Tibial artery (tissue), 4 donors: ENCODE measurements around the gene HDGFL1.

Source experiments
- DNase-seq, 2 donors: peaks; one replicate each; pipeline ENCODE4 v3.0.0-alpha.2; 2019
- H3K27ac ChIP-seq, 2 donors: fragments of 200-600 bp; sonication (generic) in 1 of 2; 1 replicate in 1 of 2; 2 replicates in 1 of 2; pipeline ENCODE4 v1.5.1; 2018 to 2019; ENCODE audit warnings: mild to moderate bottlenecking in 1 of 2
- H3K27me3 ChIP-seq, 2 donors: fragments of 200-600 bp; sonication (generic) in 1 of 2; one replicate each; pipeline versions ENCODE4 v1.5.1 to v1.6.0; 2016 to 2019
- H3K36me3 ChIP-seq, 3 donors: fragments of 200-600 bp; sonication (generic) in 2 of 3; one replicate each; pipeline ENCODE4 v1.5.1; 2016 to 2019; ENCODE audit warnings: mild to moderate bottlenecking in 2 of 3
- H3K4me1 ChIP-seq, 4 donors: fragments of 200-600 bp; sonication (generic) in 2 of 4; 1 replicate in 3 of 4; 2 replicates in 1 of 4; pipeline ENCODE4 v1.5.1; 2016 to 2019
- H3K4me3 ChIP-seq, 2 donors: fragments of 200-600 bp; sonication (generic) in 1 of 2; 1 replicate in 1 of 2; 2 replicates in 1 of 2; pipeline ENCODE4 v1.5.1; 2018 to 2019; ENCODE audit warnings: mild to moderate bottlenecking in 2 of 2
- H3K9me3 ChIP-seq, 3 donors: fragments of 200-600 bp; sonication (generic) in 1 of 3; one replicate each; pipeline ENCODE4 v1.5.1; 2016 to 2019
- intact Hi-C: fragments of 100-400 bp; cut with DNase I; formaldehyde crosslinking; loops from one replicate; pipeline ENCODE4 v1.15.0; 2023; ENCODE audit warnings: low total_unique reads
- TF ChIP-seq, protein P1 (sequence below), 2 experiments: fragments of 200-600 bp in 1 of 2; fragments of 450-650 bp in 1 of 2; IDR thresholded peaks; one replicate each; pipeline ENCODE4 v1.5.1; 2017 to 2019; ENCODE audit warnings: antibody characterized with exemption in 2 of 2, mild to moderate bottlenecking in 1 of 2, moderate library complexity in 1 of 2

Gene HDGFL1

DNA sequence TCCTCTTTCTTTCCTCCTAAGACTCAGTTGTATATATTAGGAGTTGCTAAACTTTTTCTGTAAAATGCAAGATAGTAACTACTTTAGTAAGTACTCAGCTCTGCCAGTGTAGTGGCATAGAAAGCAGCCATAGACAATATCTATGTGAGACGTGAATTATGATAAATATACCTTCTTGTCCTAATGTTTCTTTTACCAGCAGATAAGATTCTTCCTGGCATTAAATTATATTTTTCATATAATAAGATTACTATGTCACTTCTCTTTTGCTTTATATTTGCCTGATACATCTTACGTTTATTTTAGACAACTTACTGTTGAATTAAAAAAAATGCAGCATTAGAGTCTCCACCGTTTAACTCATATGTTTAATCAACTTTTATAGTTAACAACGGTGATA lies 51.7 kb downstream of the HDGFL1 start:
- Histone ChIP-seq H3K27me3 (no peaks in the 10 kb centered on the region), H3K4me3 (no peak overlapping the region), H3K9me3 (peaks cover 0 to 6% (median 5%) of the 10 kb centered on the region in 3 donors), H3K27ac (no peak overlapping the region), H3K4me1 (peaks cover 0 to 6% (median 2%) of the 10 kb centered on the region in 4 donors), H3K36me3 (no peaks in the 10 kb centered on the region)
- intact Hi-C loops = no loop called here
- DNase-seq = no peak
- TF ChIP-seq, protein P1, sequence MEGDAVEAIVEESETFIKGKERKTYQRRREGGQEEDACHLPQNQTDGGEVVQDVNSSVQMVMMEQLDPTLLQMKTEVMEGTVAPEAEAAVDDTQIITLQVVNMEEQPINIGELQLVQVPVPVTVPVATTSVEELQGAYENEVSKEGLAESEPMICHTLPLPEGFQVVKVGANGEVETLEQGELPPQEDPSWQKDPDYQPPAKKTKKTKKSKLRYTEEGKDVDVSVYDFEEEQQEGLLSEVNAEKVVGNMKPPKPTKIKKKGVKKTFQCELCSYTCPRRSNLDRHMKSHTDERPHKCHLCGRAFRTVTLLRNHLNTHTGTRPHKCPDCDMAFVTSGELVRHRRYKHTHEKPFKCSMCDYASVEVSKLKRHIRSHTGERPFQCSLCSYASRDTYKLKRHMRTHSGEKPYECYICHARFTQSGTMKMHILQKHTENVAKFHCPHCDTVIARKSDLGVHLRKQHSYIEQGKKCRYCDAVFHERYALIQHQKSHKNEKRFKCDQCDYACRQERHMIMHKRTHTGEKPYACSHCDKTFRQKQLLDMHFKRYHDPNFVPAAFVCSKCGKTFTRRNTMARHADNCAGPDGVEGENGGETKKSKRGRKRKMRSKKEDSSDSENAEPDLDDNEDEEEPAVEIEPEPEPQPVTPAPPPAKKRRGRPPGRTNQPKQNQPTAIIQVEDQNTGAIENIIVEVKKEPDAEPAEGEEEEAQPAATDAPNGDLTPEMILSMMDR (IDR thresholded peaks at IDR 0.05) = no peak
